ENCODE results near the gene NMNAT1.

- no peak for TF ChIP-seq CTCF (conservative IDR thresholded peaks at IDR 0.05)
- no peak for TF ChIP-seq EZH2 (IDR thresholded peaks at IDR 0.05; ENCODE audit: low read depth)
Observed at GRCh38 chr1:9903801-9904527, 39.3 kb upstream of the NMNAT1 start.

Data from PC-9 (cell line).